Activated CD8-positive, alpha-beta memory T cell treated with anti-CD3 and anti-CD28 coated beads for 36 hours (primary cell): Measurements from ENCODE around the gene NKX3-2. TPM values are rescaled to one million over a fixed set of nuclear protein-coding genes. Genes with fewer than 3 reads are reported as not detected.

Experiments
- CTCF ChIA-PET: fragments of 350-600 bp; sonication (Branson Sonifier 250); formaldehyde crosslinking; loops from one replicate; lab custom pipeline; 2021; ENCODE audit warnings: antibody characterized with exemption; lab: Charles Lee
- POLR2A ChIA-PET: fragments of 350-600 bp; sonication (Branson Sonifier 250); formaldehyde crosslinking; loops from one replicate; lab custom pipeline; 2021; ENCODE audit warnings: antibody characterized with exemption; lab: Charles Lee
- total RNA-seq, 2 experiments: library from RNA; stranded (reverse); gene quantifications; one replicate each; pipeline ENCODE4 v1.2.3, GENCODE V29; 2021

The NKX3-2 gene
- total RNA-seq, 2 experiments from 2014 or later, result not detected

- POLR2A ChIA-PET, result no interaction called here
- CTCF ChIA-PET, result no interaction called here
Measured at GRCh38 chr4:13523105-13523477, 21.2 kb downstream of the NKX3-2 start.

GRCh38 chr4:13522282-13523104 is 21.8 kb downstream of the NKX3-2 start:
- POLR2A ChIA-PET, result no interaction called here
- CTCF ChIA-PET, result interaction anchor here (1.0 kb wide), 1 partner anchor 19 kb away, joined by 3 read pairs; no protein-coding TSS in a partner anchor

DNA sequence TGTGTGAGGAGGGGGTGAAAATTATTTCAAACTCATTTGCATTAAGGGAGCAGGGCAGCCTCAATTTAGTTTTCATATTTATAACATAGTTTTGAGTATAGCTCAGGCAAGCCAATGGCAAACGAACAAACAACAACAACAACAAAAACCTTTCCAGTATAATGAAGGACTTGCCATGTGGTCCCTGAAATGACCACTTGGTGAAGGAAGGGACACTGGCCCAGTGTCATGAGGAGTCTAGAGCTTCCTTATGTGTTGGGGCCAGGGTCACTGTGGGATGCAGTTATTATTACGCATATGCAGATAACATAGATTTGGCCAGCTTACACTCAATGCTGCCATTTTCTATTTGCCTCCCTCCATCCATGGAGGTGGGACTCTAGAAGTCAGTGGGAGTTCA is 23.3 kb downstream of the NKX3-2 start:
- ChIA-PET POLR2A (no interaction called here), CTCF (interaction anchor here (1.0 to 1.4 kb wide), 2 partner anchors 13 to 20 kb away, joined by 3 read pairs; no protein-coding TSS in a partner anchor)

DNA sequence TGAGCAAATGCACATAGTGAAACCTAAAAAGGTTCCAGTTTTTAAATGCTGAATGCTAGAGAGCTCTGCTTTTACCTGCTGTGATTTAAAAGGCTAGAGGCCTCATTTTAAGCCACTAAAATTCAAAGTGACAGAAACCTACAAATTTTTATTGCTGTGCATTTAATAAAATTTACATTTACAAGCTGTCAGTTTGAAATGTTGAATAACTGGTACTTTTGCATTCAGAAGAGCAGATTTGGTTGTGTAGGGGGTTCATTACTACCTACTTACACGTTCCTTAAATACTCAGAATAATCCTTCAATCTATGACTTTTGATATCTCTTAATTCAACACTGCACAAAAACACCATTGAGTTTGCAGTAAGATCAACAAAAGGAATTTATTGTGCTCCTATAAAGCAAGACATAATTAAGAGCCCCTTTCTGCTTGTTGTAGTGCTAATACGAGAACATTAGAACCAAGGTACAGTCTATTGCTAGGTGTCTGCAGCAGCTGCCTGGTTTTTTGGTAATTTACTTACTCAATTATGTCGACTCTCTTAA is 27.9 kb downstream of the NKX3-2 start:
- CTCF ChIA-PET, result no interaction called here
- POLR2A ChIA-PET, result no interaction called here

- POLR2A ChIA-PET, result no interaction called here
- CTCF ChIA-PET, result no interaction called here
Measured at GRCh38 chr4:13515268-13515667, 29.0 kb downstream of the NKX3-2 start.

DNA sequence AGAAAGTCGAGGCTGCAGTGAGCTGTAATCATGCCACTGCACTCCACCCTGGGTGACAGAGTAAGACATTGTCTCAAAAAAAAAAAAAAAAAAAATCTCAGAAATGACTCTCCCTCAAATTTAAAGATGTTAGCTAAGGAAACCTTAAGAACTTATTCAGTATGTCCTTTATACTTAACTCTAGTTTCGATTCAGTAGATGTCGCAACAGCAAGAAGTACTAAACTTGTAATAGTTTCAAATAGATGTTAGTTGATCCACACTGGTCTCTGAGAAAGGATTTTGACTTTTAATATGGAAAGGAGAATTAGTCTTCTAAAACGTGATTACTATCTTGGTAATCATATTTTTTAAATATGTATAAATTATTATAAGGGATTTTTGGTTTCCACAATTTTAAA is 29.6 kb downstream of the NKX3-2 start:
- ChIA-PET CTCF (no interaction called here), POLR2A (no interaction called here)

DNA sequence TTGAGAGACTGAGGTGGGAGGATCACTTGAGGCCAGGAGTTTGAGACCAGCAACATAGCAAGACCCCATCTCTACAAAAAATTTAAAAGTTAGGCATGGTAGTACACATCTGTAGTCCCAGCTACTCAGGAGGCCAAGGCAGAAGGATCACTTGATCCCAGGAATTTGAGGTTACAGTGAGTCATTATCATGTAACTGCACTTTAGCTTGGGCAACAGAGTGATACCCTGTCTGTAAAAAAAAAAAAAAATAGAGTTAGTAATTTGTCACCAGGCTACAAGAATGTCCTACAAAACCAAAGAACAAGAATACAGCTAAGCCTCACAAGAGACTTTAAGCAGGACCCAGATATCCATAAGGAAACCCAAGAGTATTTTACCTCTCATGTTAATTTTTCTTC is 33.2 kb downstream of the NKX3-2 start:
- CTCF ChIA-PET, result no interaction called here
- POLR2A ChIA-PET, result no interaction called here

DNA sequence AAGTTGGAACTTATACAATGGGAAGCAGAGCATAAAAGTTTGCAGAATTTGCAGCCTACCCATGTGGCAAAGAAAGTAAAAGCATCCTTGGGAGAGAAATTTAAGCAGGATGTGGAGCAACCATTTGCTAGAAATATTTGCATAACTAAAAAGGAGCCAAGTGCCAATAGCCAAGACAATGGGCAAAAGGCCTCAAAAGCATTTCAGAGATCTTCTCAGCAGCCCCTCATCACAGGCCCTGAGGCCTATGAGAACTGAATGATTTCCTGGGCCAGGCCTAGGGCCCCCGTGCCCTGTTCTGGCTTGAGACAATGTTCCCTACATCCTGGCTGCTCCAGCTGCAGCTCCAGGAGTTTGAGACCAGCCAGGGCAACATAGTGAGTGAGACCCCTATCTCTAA is 34.9 kb downstream of the NKX3-2 start:
- POLR2A ChIA-PET, result no interaction called here
- CTCF ChIA-PET, result no interaction called here

DNA sequence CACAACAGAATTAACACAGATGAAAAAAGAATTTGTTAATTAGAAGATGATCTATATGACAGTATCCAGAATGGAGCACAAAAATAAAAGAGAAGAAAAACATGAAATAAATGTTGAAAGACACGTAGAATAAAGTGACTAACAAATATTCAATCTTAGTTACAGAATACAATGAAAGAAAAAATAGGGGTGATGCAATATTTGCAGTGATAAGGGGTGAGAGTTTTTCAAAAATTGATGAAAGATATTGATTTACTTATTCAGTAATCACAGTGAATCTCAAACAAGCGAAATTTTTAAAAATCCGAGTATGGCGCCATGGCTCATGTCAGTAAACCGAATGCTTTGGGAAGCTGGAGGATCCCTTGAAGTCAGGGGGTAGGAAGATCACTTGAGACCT is 39.9 kb downstream of the NKX3-2 start:
- ChIA-PET CTCF (no interaction called here), POLR2A (no interaction called here)

DNA sequence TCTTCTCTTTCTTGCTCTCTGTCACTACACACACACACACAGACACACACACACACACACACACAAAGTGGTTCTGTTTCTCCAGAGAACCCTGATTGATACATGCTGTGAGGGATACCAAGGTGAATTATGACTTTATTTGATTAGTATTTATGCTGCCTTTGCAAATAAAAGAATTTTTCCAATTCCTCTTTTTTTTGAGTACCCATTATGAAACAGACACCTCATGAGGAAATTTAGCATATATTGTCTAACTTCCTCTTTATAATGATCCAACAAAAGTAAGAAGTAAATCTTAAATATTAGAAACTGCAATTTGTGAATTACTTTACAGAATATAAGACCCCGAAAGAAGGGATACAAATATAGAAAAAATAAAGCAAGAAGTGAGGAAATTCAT is 45.8 kb downstream of the NKX3-2 start:
- POLR2A ChIA-PET, result no interaction called here
- CTCF ChIA-PET, result no interaction called here

GRCh38 chr4:13496605-13497004 is 47.7 kb downstream of the NKX3-2 start:
- ChIA-PET POLR2A (no interaction called here), CTCF (no interaction called here)

GRCh38 chr4:13495753-13496152 is 48.6 kb downstream of the NKX3-2 start:
- CTCF ChIA-PET, result no interaction called here
- POLR2A ChIA-PET, result no interaction called here

GRCh38 chr4:13493793-13494192 is 50.5 kb downstream of the NKX3-2 start:
- ChIA-PET CTCF (no interaction called here), POLR2A (no interaction called here)

DNA sequence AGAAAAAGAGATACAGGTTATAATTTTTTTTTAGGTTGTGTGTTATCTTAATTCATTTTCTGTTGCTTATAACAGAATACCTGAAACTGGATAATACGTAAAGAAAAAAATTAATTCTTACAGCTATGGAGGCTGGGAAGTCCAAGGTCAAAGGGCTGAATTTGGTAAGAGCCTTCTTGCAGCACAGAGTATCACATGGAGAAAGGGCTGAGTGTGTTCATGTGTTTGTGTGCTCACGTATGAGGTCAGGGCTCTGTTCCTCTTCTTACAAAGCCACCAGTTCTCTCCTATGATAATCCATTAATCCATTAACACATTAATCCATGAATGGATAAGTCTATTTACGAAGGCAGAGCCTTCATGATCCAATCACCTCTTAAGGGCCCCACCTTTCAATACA is 51.6 kb downstream of the NKX3-2 start:
- CTCF ChIA-PET, result interaction anchor here (0.7 kb wide), 1 partner anchor 18 kb away, joined by 4 read pairs; no protein-coding TSS in a partner anchor
- POLR2A ChIA-PET, result no interaction called here

Other genes with a start within 250 kb of the NKX3-2 start
- gene RAB28, start 60.2 kb downstream of the NKX3-2 start, total RNA-seq, result 10 to 100 TPM; 16.3 to 17.3 TPM
- 10 to 100 TPM; 32.7 to 33.3 TPM for gene BOD1L1, start 83.2 kb upstream of the NKX3-2 start, total RNA-seq